H1 (cell line): ENCODE results near the gene SH3BP5. TPM values are rescaled to one million over a fixed set of nuclear protein-coding genes. Genes with fewer than 3 reads are reported as not detected.

ENCODE experiments used
- CTCF ChIA-PET: fragments of 300-600 bp; sonication (Branson Sonifier 250); formaldehyde crosslinking; loops from one replicate; lab custom pipeline; 2021; ENCODE audit not compliant: partially characterized antibody; lab: Charles Lee
- POLR2A ChIA-PET: fragments of 300-600 bp; sonication (Branson Sonifier 250); formaldehyde crosslinking; loops from one replicate; lab custom pipeline; 2021; ENCODE audit warnings: inconsistent platforms; ENCODE audit not compliant: partially characterized antibody; lab: Charles Lee
- DNase-seq, 2 experiments: peaks; one replicate each; pipeline versions ENCODE4 v3.0.0 to v3.0.0-alpha.2; 2010 to 2022; ENCODE audit warnings: low spot score in 2 of 2, low read depth in 1 of 2, mixed read lengths in 1 of 2
- FAIRE-seq: peaks from 2 replicates; lab custom pipeline; 2011; peaks lifted over from hg19 to GRCh38; lab: Jason Lieb, UNC
- H2AFZ ChIP-seq: 2 replicates; pipeline ENCODE4 v1.8.1; 2012; ENCODE audit warnings: low read length, inconsistent platforms
- H2AK5ac ChIP-seq: 2 replicates; pipeline ENCODE4 v1.6.1; 2013; ENCODE audit warnings: low read depth, low read length
- H2BK120ac ChIP-seq: replicated peaks from 2 replicates; pipeline ENCODE3; 2013; ENCODE audit warnings: low read depth, low read length, inconsistent platforms
- H2BK12ac ChIP-seq: 2 replicates; pipeline ENCODE4 v1.6.1; 2013; ENCODE audit warnings: low read depth, low read length
- H2BK15ac ChIP-seq: 2 replicates; pipeline ENCODE4 v1.6.1; 2013; ENCODE audit warnings: low read length
- H2BK20ac ChIP-seq: 2 replicates; pipeline ENCODE4 v1.6.1; 2013; ENCODE audit warnings: low read length
- H2BK5ac ChIP-seq: 2 replicates; pipeline ENCODE4 v1.6.1; 2013; ENCODE audit warnings: low read depth, low read length
- H3K14ac ChIP-seq: 2 replicates; pipeline ENCODE4 v1.6.1; 2013; ENCODE audit warnings: inconsistent platforms; ENCODE audit not compliant: insufficient read length
- H3K18ac ChIP-seq: 2 replicates; pipeline ENCODE4 v1.6.1; 2013; ENCODE audit warnings: low read length; ENCODE audit errors: extremely low read depth
- H3K23ac ChIP-seq: 2 replicates; pipeline ENCODE4 v1.6.1; 2013; ENCODE audit warnings: inconsistent platforms; ENCODE audit not compliant: insufficient read length
- H3K23me2 ChIP-seq: 2 replicates; pipeline ENCODE4 v1.6.1; 2013; ENCODE audit warnings: low read depth, low read length
- H3K27ac ChIP-seq: 2 replicates; pipeline ENCODE4 v1.6.1; 2011; ENCODE audit warnings: low read depth, low read length, inconsistent platforms
- H3K27me3 ChIP-seq, 4 experiments: replicated peaks in 1 of 4; 1 replicate in 1 of 4; 2 replicates in 3 of 4; pipeline versions ENCODE4 v1.6.1 to v1.8.1; 2011 to 2013; ENCODE audit warnings: low read length in 3 of 4, mild to moderate bottlenecking in 3 of 4, inconsistent platforms in 2 of 4, mixed read lengths in 2 of 4, moderate library complexity in 1 of 4; ENCODE audit not compliant: control insufficient read depth in 3 of 4, insufficient read depth in 3 of 4; ENCODE audit errors: extremely low read depth in 1 of 4
- H3K36me3 ChIP-seq, 4 experiments: 2 replicates each; pipeline versions ENCODE4 v1.6.1 to v1.8.1; 2011 to 2013; ENCODE audit warnings: mild to moderate bottlenecking in 4 of 4, low read length in 3 of 4, moderate library complexity in 2 of 4, control low read depth in 1 of 4, inconsistent platforms in 1 of 4; ENCODE audit not compliant: insufficient read depth in 4 of 4, control insufficient read depth in 2 of 4
- H3K4ac ChIP-seq: replicated peaks from 2 replicates; pipeline ENCODE3; 2013; ENCODE audit warnings: low read length, low read depth, mixed read lengths, inconsistent platforms; ENCODE audit not compliant: insufficient read length
- H3K4me1 ChIP-seq, 4 experiments: replicated peaks in 1 of 4; 1 replicate in 1 of 4; 2 replicates in 3 of 4; pipeline versions ENCODE4 v1.6.1 to v1.8.1; 2011 to 2013; ENCODE audit warnings: low read length in 3 of 4, inconsistent platforms in 2 of 4, mixed read lengths in 1 of 4; ENCODE audit not compliant: insufficient read depth in 4 of 4, control insufficient read depth in 3 of 4
- H3K4me2 ChIP-seq, 2 experiments: 2 replicates each; pipeline versions ENCODE4 v1.6.1 to v1.8.1; 2011 to 2013; ENCODE audit warnings: low read depth in 2 of 2, low read length in 2 of 2, control low read depth in 1 of 2, inconsistent platforms in 1 of 2, mild to moderate bottlenecking in 1 of 2; ENCODE audit not compliant: insufficient read depth in 1 of 2
- H3K4me3 ChIP-seq, 4 experiments: fragments of 200-600, 300-600 bp in 1 of 4; sonication (generic), shearing (Covaris generic), sonication (Bioruptor Twin) in 1 of 4; 2 replicates each; pipeline versions ENCODE4 v1.5.1 to v1.8.1; 2011 to 2016; ENCODE audit warnings: low read length in 4 of 4, low read depth in 3 of 4, control low read depth in 2 of 4, inconsistent platforms in 2 of 4, mild to moderate bottlenecking in 2 of 4, mixed read lengths in 1 of 4, moderate library complexity in 1 of 4; ENCODE audit not compliant: insufficient read depth in 2 of 4; ENCODE audit errors: extremely low read depth in 1 of 4
- H3K56ac ChIP-seq: replicated peaks from 2 replicates; pipeline ENCODE3; 2013; ENCODE audit warnings: low read depth, mild to moderate bottlenecking, mixed read lengths, low read length, inconsistent platforms; ENCODE audit not compliant: insufficient read length
- H3K79me1 ChIP-seq: 2 replicates; pipeline ENCODE4 v1.6.1; 2013; ENCODE audit warnings: low read depth, low read length, control low read depth
- H3K79me2 ChIP-seq, 2 experiments: 2 replicates each; pipeline versions ENCODE4 v1.6.1 to v1.8.1; 2012 to 2013; ENCODE audit warnings: low read length in 2 of 2, mild to moderate bottlenecking in 2 of 2, inconsistent platforms in 1 of 2; ENCODE audit not compliant: insufficient read depth in 2 of 2, control insufficient read depth in 1 of 2
- H3K9ac ChIP-seq, 4 experiments: replicated peaks in 1 of 4; 1 replicate in 1 of 4; 2 replicates in 3 of 4; pipeline versions ENCODE4 v1.6.1 to v1.8.1; 2011 to 2013; ENCODE audit warnings: low read depth in 3 of 4, low read length in 3 of 4, control low read depth in 2 of 4, mild to moderate bottlenecking in 2 of 4, moderate library complexity in 2 of 4, inconsistent platforms in 1 of 4; ENCODE audit errors: extremely low read depth in 1 of 4
- H3K9me3 ChIP-seq, 2 experiments: 2 replicates each; pipeline versions ENCODE4 v1.6.1 to v1.8.1; 2012 to 2013; ENCODE audit warnings: mild to moderate bottlenecking in 2 of 2, moderate library complexity in 2 of 2, control low read depth in 1 of 2, inconsistent platforms in 1 of 2, low read depth in 1 of 2, low read length in 1 of 2, mixed read lengths in 1 of 2; ENCODE audit not compliant: insufficient read depth in 2 of 2
- H4K20me1 ChIP-seq, 2 experiments: replicated peaks in 1 of 2; 2 replicates each; pipeline versions ENCODE3 to v1.8.1; 2011 to 2013; ENCODE audit warnings: inconsistent platforms in 2 of 2, low read length in 2 of 2, mild to moderate bottlenecking in 1 of 2; ENCODE audit not compliant: insufficient read depth in 2 of 2, control insufficient read depth in 1 of 2
- H4K5ac ChIP-seq: 2 replicates; pipeline ENCODE4 v1.6.1; 2013; ENCODE audit warnings: low read length, low read depth, mixed read lengths, inconsistent platforms; ENCODE audit not compliant: insufficient read length
- H4K8ac ChIP-seq: 2 replicates; pipeline ENCODE4 v1.8.0; 2013; ENCODE audit warnings: mild to moderate bottlenecking, moderate library complexity, low read length, inconsistent platforms; ENCODE audit not compliant: insufficient read depth; ENCODE audit errors: extremely low read depth
- H4K91ac ChIP-seq: replicated peaks from 2 replicates; pipeline ENCODE3; 2013; ENCODE audit warnings: low read length, mixed read lengths, inconsistent platforms; ENCODE audit not compliant: insufficient read length
- EZH2 ChIP-seq: fragments of 200-600 bp; sonication (generic); IDR thresholded peaks from 2 replicates; pipeline ENCODE4 v1.7.1; 2012; ENCODE audit warnings: low read depth, mild to moderate bottlenecking, moderate library complexity, low read length, inconsistent platforms; ENCODE audit not compliant: severe bottlenecking
- ZNF274 ChIP-seq: IDR thresholded peaks from 2 replicates; pipeline ENCODE4 v1.7.0; 2012; ENCODE audit warnings: low read length, borderline replicate concordance; ENCODE audit errors: extremely low read depth
- WGBS, 2 experiments: shearing (Covaris generic) in 1 of 2; methylation state at CpG; one replicate each; pipeline versions ENCODE4 v1.1.6 to v1.1.7; 2013 to 2015; ENCODE audit warnings: low lambda C conversion rate in 2 of 2, mixed read lengths in 2 of 2, inconsistent platforms in 1 of 2, low coverage in 1 of 2, missing lambda C conversion rate in 1 of 2; ENCODE audit not compliant: insufficient replicate concordance in 2 of 2, insufficient coverage in 1 of 2, insufficient read length in 1 of 2; ENCODE audit errors: extremely low coverage in 1 of 2, missing lambda C conversion rate in 1 of 2; 5-methylcytosine and 5-hydroxymethylcytosine counted together
- polyA plus RNA-seq, 7 experiments: library from polyadenylated mRNA; depleted of rRNA in 3 of 7; stranded (reverse) in 5 of 7; unstranded in 2 of 7; fragments of >200 nt in 5 of 7; fragments of 200-250 nt in 2 of 7; gene quantifications; 1 replicate in 5 of 7; 2 replicates in 1 of 7; 4 replicates in 1 of 7; pipeline versions ENCODE4 v1.2.1 to v1.2.3, GENCODE V29; 2011 to 2013; ENCODE audit warnings: missing spikeins in 2 of 7, mixed read lengths in 2 of 7
- total RNA-seq: library from RNA; stranded (reverse); fragmentation: NEBNext Ultra II Directional; extraction: Animal tissue kit (Norgen Biotek cat#: 25700); gene quantifications from 2 replicates; pipeline ENCODE4 v1.2.1, GENCODE V29; 2021

Gene SH3BP5
- total and polyA plus RNA-seq, 2 of the 8 experiments (the other 6 are each of a cell fraction or from before 2014, with no cell fraction given) = 7.1 to 9.7 TPM

DNA sequence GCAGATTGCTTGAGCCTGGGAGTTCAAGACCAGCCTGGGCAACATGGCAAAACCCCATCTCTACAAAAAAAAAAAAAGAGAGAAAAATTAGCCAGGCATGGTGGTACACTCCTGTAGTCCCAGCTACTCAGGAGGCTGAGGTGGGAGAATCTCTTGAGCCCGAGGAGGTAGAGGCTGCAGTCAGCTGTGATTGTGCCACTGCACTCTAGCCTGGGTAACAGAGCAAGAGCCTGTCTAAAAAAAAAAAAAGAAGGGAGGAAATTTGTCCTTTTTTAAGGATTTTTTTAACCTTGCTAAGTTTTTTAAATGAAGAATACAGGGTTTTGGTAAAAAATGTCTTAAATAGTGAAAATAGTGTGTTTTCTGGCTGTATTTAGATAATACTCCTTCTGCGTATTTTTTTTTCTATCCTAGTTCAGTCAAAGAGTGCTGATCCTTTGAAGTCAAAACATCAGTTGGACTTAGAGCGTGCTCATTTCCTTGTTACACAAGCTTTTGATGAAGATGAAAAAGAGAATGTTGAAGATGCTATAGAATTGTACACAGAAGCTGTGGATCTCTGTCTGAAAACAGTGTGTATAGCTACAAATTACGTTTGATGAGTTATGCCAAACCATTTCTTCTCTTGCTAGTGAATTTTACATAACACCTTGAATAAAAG, 115.2 kb downstream of the SH3BP5 start:
- TF ChIP-seq EZH2 (no peak), ZNF274 (no peak)
- no peaks in the 10 kb centered on the region for H3K23me2 ChIP-seq
- H3K56ac ChIP-seq = no peak overlapping the region
- H2BK120ac ChIP-seq = no peak overlapping the region
- POLR2A ChIA-PET = no interaction called here
- no peak for FAIRE-seq
- no peak overlapping the region for H3K14ac ChIP-seq
- no peak overlapping the region for H3K4me2 ChIP-seq
- no peak overlapping the region for H4K91ac ChIP-seq
- H3K79me2 ChIP-seq = no peaks in the 10 kb centered on the region
- H4K8ac ChIP-seq = no peak overlapping the region
- no peak overlapping the region for H3K4ac ChIP-seq
- peaks cover 0 to 2% of the 10 kb centered on the region in 2 experiments for H4K20me1 ChIP-seq
- no peak overlapping the region for H2BK15ac ChIP-seq
- no peaks in the 10 kb centered on the region for H3K27me3 ChIP-seq
- no peaks in the 10 kb centered on the region for H3K4me1 ChIP-seq
- H2AK5ac ChIP-seq = no peak overlapping the region
- H2AFZ ChIP-seq = no peak overlapping the region
- 96% methylated on average over 4 of the region's 4 CpGs; no CpG with 5 or more reads in 1 of the 2 experiments for WGBS, 2 experiments
- no peak overlapping the region for H3K4me3 ChIP-seq
- no peak overlapping the region for H3K23ac ChIP-seq
- no peak overlapping the region for H2BK20ac ChIP-seq
- CTCF ChIA-PET = interaction anchor here (1.2 kb wide), 1 partner anchor 108 kb away, joined by 4 read pairs; no protein-coding TSS in a partner anchor
- no peak overlapping the region for H2BK12ac ChIP-seq
- no peak overlapping the region for H4K5ac ChIP-seq
- H3K79me1 ChIP-seq = no peaks in the 10 kb centered on the region
- no peak overlapping the region for H3K18ac ChIP-seq
- H3K9me3 ChIP-seq = no peaks in the 10 kb centered on the region
- peaks cover 4 to 38% (median 15%) of the 10 kb centered on the region in 4 experiments for H3K36me3 ChIP-seq
- H3K9ac ChIP-seq = no peak overlapping the region
- no peak overlapping the region for H3K27ac ChIP-seq
- no peak for DNase-seq
- no peak overlapping the region for H2BK5ac ChIP-seq
